Measurements from ENCODE around the gene VBP1.

GRCh38 chrX:155246748-155247147 lies 30.5 kb downstream of the VBP1 start:
- TF ChIP-seq FOSL1 (IDR thresholded peaks at IDR 0.05; ENCODE audit: low read depth) (no peak), POLR2A (IDR thresholded peaks at IDR 0.05; ENCODE audit: borderline replicate concordance, extremely low read depth, insufficient read depth, insufficient read length) (no peak), EZH2 (IDR thresholded peaks at IDR 0.05) (no peak), EGR1 (IDR thresholded peaks at IDR 0.05; ENCODE audit: low read depth) (no peak), REST (IDR thresholded peaks at IDR 0.05; ENCODE audit: low read depth) (no peak), ZNF274 (IDR thresholded peaks at IDR 0.05; ENCODE audit: low read depth, low read length) (no peak), MAX (IDR thresholded peaks at IDR 0.05) (no peak), ZBTB33 (IDR thresholded peaks at IDR 0.05; ENCODE audit: extremely low read depth, insufficient replicate concordance, low read length) (no peak), CEBPB (IDR thresholded peaks at IDR 0.05; ENCODE audit: low read depth) (no peak)
- TF ChIP-seq, protein P1, sequence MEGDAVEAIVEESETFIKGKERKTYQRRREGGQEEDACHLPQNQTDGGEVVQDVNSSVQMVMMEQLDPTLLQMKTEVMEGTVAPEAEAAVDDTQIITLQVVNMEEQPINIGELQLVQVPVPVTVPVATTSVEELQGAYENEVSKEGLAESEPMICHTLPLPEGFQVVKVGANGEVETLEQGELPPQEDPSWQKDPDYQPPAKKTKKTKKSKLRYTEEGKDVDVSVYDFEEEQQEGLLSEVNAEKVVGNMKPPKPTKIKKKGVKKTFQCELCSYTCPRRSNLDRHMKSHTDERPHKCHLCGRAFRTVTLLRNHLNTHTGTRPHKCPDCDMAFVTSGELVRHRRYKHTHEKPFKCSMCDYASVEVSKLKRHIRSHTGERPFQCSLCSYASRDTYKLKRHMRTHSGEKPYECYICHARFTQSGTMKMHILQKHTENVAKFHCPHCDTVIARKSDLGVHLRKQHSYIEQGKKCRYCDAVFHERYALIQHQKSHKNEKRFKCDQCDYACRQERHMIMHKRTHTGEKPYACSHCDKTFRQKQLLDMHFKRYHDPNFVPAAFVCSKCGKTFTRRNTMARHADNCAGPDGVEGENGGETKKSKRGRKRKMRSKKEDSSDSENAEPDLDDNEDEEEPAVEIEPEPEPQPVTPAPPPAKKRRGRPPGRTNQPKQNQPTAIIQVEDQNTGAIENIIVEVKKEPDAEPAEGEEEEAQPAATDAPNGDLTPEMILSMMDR (IDR thresholded peaks at IDR 0.05 in 2 of 3, conservative IDR thresholded peaks at IDR 0.05 in 1 of 3; ENCODE audit: borderline replicate concordance in 1 of 3, insufficient read depth in 1 of 3, low read depth in 2 of 3, low read length in 2 of 3), result no peak
- TF ChIP-seq, protein P2, sequence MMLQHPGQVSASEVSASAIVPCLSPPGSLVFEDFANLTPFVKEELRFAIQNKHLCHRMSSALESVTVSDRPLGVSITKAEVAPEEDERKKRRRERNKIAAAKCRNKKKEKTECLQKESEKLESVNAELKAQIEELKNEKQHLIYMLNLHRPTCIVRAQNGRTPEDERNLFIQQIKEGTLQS (IDR thresholded peaks at IDR 0.05), result no peak
